Measurements from ENCODE around the gene CMIP.
A peak's percentile ranks its signal among the peaks of the same experiment; 100 is the strongest.

Gene CMIP

DNA sequence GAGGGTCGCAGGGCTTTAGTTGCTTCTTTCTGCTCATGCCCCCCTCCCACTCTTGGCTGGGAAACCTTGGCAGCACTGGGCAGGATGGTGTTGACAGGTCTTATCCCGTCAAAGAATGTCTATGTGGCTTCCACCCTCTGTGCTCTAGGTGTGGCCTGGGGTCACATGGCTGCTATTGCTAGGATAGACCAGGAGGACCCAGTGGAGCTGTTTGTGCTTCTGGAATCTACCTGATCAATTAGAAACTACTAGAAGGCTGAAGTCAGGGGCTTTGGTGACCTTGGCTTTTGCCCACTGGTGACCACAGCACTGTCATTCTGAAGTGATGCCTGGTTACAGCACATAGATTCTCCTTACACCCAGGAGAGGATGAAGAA is 105.8 kb downstream of the CMIP start:
- H3K4me3 ChIP-seq (ENCODE audit: low read length), result no peak overlapping the region
- peak; percentile 43 for DNase-seq (ENCODE audit: low read depth)
- TF ChIP-seq, protein P1, sequence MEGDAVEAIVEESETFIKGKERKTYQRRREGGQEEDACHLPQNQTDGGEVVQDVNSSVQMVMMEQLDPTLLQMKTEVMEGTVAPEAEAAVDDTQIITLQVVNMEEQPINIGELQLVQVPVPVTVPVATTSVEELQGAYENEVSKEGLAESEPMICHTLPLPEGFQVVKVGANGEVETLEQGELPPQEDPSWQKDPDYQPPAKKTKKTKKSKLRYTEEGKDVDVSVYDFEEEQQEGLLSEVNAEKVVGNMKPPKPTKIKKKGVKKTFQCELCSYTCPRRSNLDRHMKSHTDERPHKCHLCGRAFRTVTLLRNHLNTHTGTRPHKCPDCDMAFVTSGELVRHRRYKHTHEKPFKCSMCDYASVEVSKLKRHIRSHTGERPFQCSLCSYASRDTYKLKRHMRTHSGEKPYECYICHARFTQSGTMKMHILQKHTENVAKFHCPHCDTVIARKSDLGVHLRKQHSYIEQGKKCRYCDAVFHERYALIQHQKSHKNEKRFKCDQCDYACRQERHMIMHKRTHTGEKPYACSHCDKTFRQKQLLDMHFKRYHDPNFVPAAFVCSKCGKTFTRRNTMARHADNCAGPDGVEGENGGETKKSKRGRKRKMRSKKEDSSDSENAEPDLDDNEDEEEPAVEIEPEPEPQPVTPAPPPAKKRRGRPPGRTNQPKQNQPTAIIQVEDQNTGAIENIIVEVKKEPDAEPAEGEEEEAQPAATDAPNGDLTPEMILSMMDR (IDR thresholded peaks at IDR 0.05; ENCODE audit: insufficient read depth, low read depth, low read length, missing control alignments), result no peak

DNA sequence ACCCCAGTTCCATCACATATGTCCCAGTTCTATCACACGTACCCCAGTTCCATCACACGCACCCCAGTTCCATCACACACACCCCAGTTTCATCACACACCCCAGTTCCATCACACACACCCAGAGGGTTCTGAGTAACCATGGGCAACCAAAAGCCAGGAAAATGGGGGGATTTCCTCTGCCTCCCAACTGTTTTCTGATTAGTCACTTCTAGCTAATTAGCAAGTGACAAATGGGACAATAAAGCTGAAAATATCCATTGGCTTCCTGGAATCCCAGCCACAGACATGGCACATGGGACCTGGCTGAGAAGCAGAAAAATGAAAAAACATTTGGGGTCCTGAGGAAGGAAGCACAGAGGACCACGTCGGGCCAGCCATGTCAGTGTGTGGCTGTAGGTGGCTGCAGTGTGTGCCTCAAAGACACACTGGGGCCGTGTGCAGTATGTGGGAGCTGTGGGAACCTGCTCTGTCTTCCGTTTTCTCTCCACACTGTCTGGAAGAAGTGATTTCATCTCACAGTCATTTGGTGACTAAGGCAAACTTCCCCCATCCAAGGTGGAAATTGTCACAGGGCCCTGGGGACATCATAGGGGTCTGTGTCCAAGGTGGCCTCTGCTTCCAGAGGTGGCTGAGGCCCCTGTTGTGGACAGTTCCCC is 106.7 kb downstream of the CMIP start:
- DNase-seq (ENCODE audit: low read depth), result peak; percentile 82
- H3K4me3 ChIP-seq (ENCODE audit: low read length), result no peak overlapping the region
- TF ChIP-seq, protein P1 (IDR thresholded peaks at IDR 0.05; ENCODE audit: insufficient read depth, low read depth, low read length, missing control alignments), result no peak

DNA sequence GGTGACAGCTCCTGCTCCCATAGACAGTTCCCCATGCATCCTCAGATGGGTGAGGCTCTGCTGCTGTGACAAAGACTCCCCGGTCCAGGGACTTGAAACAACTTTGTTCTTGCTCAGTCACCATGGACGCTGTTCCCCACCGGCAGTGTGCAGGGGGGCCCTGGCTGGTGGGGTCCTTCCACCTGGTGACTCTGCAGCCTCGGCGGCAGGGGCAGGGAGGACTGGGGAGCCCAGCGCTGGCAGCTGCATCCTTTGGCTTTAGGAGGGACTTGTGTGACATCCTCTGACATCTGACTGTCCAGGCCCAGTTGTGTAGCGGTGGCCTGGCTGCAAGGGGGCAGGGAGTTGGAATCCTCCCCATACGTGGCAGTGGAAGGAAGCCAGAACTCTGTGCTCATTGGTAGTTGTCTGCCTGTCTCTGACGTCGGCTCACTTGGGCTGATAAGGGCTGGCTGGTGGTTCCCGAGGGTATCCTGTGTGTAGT is 107.3 kb downstream of the CMIP start:
- no peak for DNase-seq (ENCODE audit: low read depth)
- TF ChIP-seq, protein P1 (IDR thresholded peaks at IDR 0.05; ENCODE audit: insufficient read depth, low read depth, low read length, missing control alignments), result no peak
- no peak overlapping the region for H3K4me3 ChIP-seq (ENCODE audit: low read length)

DNA sequence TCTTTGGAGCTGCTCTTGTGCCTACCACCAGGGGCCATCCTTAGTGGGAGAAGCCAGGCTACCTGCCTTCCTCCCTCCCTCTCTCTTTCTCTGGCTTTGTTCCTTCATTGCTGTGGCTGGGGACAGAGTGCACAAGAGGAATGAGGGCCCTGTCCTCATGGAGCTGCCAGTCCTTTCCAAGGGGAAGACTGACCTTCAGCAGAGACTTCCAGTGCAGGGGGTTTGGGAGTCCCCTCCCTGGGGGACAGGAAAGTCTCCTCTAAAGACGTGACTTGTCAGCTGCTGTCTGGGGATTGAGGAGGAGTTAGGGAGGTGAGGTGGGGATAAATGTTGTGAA is 108.1 kb downstream of the CMIP start:
- H3K4me3 ChIP-seq (ENCODE audit: low read length), result no peak overlapping the region
- no peak for DNase-seq (ENCODE audit: low read depth)
- TF ChIP-seq, protein P1 (IDR thresholded peaks at IDR 0.05; ENCODE audit: insufficient read depth, low read depth, low read length, missing control alignments), result peak; percentile 13

DNA sequence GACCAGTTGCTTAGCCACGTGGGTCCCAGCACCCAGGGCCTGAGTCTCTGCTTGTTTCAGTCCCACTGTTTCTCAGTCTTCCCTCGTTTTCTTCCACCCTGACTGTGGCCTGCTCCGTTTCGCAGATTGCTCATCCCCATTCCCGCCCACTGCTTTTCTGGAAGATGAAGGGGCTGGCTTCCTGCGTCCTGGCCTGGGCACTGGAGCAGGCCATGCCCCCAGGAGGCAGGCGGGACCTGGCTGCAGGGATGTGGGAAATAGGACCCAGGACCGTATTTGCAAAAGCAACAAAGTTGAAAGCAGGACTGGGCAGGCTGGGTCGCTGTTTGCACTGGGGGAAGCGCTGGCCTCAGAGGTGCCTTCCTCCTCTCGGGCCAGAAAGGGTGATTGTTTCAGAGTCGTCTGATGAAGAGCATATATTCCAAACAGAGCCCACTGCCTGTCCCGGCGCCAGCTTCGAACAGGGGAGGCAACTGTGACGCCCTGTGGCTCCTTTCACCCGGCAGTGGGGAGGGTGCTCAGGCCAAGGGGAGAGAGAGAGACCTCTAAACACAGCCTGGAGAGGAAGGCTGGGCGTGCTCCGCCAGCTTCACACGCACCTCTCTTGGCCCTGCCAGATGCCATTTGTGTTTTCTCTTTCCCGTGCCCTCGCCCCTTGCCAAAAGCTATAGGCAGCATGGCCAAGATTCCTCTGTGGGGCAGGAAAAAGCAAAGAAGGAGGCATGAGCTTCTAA is 108.6 kb downstream of the CMIP start:
- DNase-seq (ENCODE audit: low read depth), result peak; percentile 46
- TF ChIP-seq, protein P1 (IDR thresholded peaks at IDR 0.05; ENCODE audit: insufficient read depth, low read depth, low read length, missing control alignments), result no peak
- no peak overlapping the region for H3K4me3 ChIP-seq (ENCODE audit: low read length)

DNA sequence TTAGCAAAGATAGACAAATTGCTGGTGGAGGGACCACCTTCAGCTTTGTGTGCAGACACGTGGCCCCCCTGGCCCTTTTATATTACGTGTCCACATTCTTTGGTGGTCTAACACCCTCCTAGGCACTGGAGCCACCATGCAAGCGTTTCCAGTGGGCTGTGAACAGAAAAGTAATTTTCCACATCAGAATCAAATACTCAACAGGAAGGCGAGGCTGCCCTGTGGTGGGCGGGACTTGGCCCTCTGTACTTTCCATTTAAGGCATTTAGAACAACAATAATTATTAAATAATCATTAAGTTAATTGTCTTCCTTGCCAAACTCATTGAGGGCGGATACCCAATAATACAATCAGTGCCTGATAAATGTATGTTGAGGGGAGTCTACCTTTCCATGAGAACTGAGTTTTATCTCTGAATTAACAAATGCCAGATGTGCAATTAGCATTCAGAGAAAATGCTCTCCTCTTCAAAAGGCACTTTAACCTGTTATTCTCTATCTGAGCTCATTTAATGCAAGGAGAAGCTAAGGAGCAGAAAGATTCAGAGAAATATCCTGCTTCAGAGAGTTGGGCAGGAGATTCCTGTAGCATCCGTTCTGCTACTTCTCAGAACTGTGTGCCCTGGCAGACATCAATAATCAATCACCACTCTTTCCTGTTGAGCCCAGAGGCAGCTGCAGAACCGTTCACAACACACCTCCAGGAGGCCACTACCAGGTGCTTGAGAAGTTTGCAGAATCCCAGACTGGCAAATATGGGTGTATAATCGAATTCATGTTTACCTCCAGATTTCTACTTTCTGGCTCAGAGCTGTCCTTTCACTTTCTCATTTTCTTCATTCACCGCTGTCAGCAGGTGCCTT is 109.4 kb downstream of the CMIP start:
- H3K4me3 ChIP-seq (ENCODE audit: low read length), result no peak overlapping the region
- no peak for DNase-seq (ENCODE audit: low read depth)
- TF ChIP-seq, protein P1 (IDR thresholded peaks at IDR 0.05; ENCODE audit: insufficient read depth, low read depth, low read length, missing control alignments), result no peak
